OCI-M2 (cell line): ENCODE measurements around the gene TBX2.
A peak's percentile ranks its signal among the peaks of the same experiment; 100 is the strongest.

Source experiments
- DNase-seq: peaks from one replicate; lab custom pipeline; 2025; ENCODE audit not compliant: unreplicated experiment; lab: John Stamatoyannopoulos, UW

Gene TBX2

GRCh38 chr17:61411261-61412142 is 11.9 kb downstream of the TBX2 start:
- DNase-seq = no peak

- DNase-seq = peak; percentile 30
Observed at GRCh38 chr17:61412143-61412859, 12.7 kb downstream of the TBX2 start.

- DNase-seq = no peak
Observed at GRCh38 chr17:61412860-61413660, 13.4 kb downstream of the TBX2 start.

- no peak for DNase-seq
Observed at GRCh38 chr17:61413661-61414126, 14.1 kb downstream of the TBX2 start.

- DNase-seq = no peak
Observed at GRCh38 chr17:61414141-61414935, 14.7 kb downstream of the TBX2 start.

GRCh38 chr17:61414936-61415251 is 15.3 kb downstream of the TBX2 start:
- no peak for DNase-seq

- no peak for DNase-seq
Observed at GRCh38 chr17:61415374-61416210, 15.9 kb downstream of the TBX2 start.

- no peak for DNase-seq
Observed at GRCh38 chr17:61416211-61416539, 16.5 kb downstream of the TBX2 start.

GRCh38 chr17:61416540-61417363 is 17.1 kb downstream of the TBX2 start:
- no peak for DNase-seq

- no peak for DNase-seq
Observed at GRCh38 chr17:61418449-61418848, 18.8 kb downstream of the TBX2 start.

- no peak for DNase-seq
Observed at GRCh38 chr17:61419496-61420046, 19.9 kb downstream of the TBX2 start.

GRCh38 chr17:61420052-61420451 is 20.4 kb downstream of the TBX2 start:
- no peak for DNase-seq

GRCh38 chr17:61420745-61421398 is 21.2 kb downstream of the TBX2 start:
- no peak for DNase-seq

- DNase-seq = no peak
Observed at GRCh38 chr17:61421460-61421859, 21.8 kb downstream of the TBX2 start.

GRCh38 chr17:61422116-61422799 is 22.6 kb downstream of the TBX2 start:
- no peak for DNase-seq

GRCh38 chr17:61422869-61423268 is 23.2 kb downstream of the TBX2 start:
- no peak for DNase-seq

- DNase-seq = no peak
Observed at GRCh38 chr17:61423967-61424649, 24.5 kb downstream of the TBX2 start.
